Neural progenitor cell (in vitro differentiated cells): ENCODE data around the gene ESPNL.

Experiments used
- CTCF ChIP-seq: fragments of 200-600 bp; sonication (generic); IDR thresholded peaks from 2 replicates; pipeline ENCODE4 v1.5.1; 2017; ENCODE audit warnings: antibody characterized with exemption, mild to moderate bottlenecking
- EZH2 ChIP-seq: fragments of 200-600 bp; sonication (generic); IDR thresholded peaks from 2 replicates; pipeline ENCODE4 v1.6.1; 2017; ENCODE audit warnings: antibody characterized with exemption, mild to moderate bottlenecking, moderate library complexity

GRCh38 chr2:238113611-238114010 lies 13.5 kb downstream of the ESPNL start:
- no peak for TF ChIP-seq CTCF
- TF ChIP-seq EZH2: no peak
